ENCODE measurements around the gene TJP1. TPM values are rescaled to one million over a fixed set of nuclear protein-coding genes. Genes with fewer than 3 reads are reported as not detected.
"Not testable (repeated sequence)": the region's sequence is repeated elsewhere in the genome, so short reads cannot be mapped to it uniquely, and the experiment has no call there.

TJP1 gene
- total RNA-seq, 1 experiment from 2014 or later: 67.0 TPM

GRCh38 chr15:29672923-29673809, 149.1 kb downstream of the TJP1 start:
- ATAC-seq (no peak), DNase-seq (no peak)
- BruUV-seq (replicated peaks): no TSS peak
- H3K27ac ChIP-seq (ENCODE audit: low read length): peak overlapping the region; percentile 99
- H3F3A ChIP-seq (ENCODE audit: low read length, unreplicated experiment): peaks cover 4% of the 10 kb centered on the region
- TF ChIP-seq EZH2phosphoT487 (IDR thresholded peaks at IDR 0.05; ENCODE audit: borderline replicate concordance, low read length) (no peak), EZH2 (IDR thresholded peaks at IDR 0.05; ENCODE audit: low read length, unreplicated experiment) (no peak), CTCF (conservative IDR thresholded peaks at IDR 0.05; ENCODE audit: low read depth, low read length) (no peak)
- no peak overlapping the region for H3K4me3 ChIP-seq (ENCODE audit: low read length)
- no peak overlapping the region for H2AFZ ChIP-seq (ENCODE audit: low read length)
- H3K27me3 ChIP-seq (ENCODE audit: low read length): no peaks in the 10 kb centered on the region
- peak overlapping the region; percentile 96; the same call in 1 of the 2 replicates for H3K9ac ChIP-seq (ENCODE audit: low read length)
- no peaks in the 10 kb centered on the region for H3K79me2 ChIP-seq (ENCODE audit: low read length)
- H3K4me2 ChIP-seq (ENCODE audit: low read length): 0 out of 2 replicates have a peak overlapping the region, but pooled peaks have one; percentile 88
- peaks cover 72% of the 10 kb centered on the region for H3K4me1 ChIP-seq (ENCODE audit: insufficient read depth, low read length)
- H4K20me1 ChIP-seq (ENCODE audit: low read length): no peaks in the 10 kb centered on the region
- H3K9me3 ChIP-seq (ENCODE audit: low read length): no peaks in the 10 kb centered on the region
- intact Hi-C loops (cut with micrococcal nuclease): no loop called here
- H3K36me3 ChIP-seq (ENCODE audit: low read depth, low read length): no peaks in the 10 kb centered on the region
- no peaks in the 10 kb centered on the region for H3K9me2 ChIP-seq (replicated peaks; ENCODE audit: low read length)
- POLR2A ChIA-PET (ENCODE audit: unreplicated experiment): no interaction called here
- CTCF ChIA-PET: interaction anchor here (0.6 kb wide), 1 partner anchor 253 kb away, joined by 3 read pairs; no protein-coding TSS in a partner anchor

- POLR2A ChIA-PET (ENCODE audit: unreplicated experiment): no interaction called here
- DNase-seq: no peak
- Histone ChIP-seq H3K4me1 (ENCODE audit: insufficient read depth, low read length) (peaks cover 65% of the 10 kb centered on the region), H4K20me1 (ENCODE audit: low read length) (no peaks in the 10 kb centered on the region), H3F3A (ENCODE audit: low read length, unreplicated experiment) (peaks cover 4% of the 10 kb centered on the region), H3K27me3 (ENCODE audit: low read length) (no peaks in the 10 kb centered on the region), H3K79me2 (ENCODE audit: low read length) (no peaks in the 10 kb centered on the region), H2AFZ (ENCODE audit: low read length) (no peak overlapping the region), H3K4me3 (ENCODE audit: low read length) (no peak overlapping the region), H3K4me2 (ENCODE audit: low read length) (peak overlapping the region; percentile 88), H3K9ac (ENCODE audit: low read length) (peak overlapping the region; percentile 96; the same call in 1 of the 2 replicates), H3K36me3 (ENCODE audit: low read depth, low read length) (no peaks in the 10 kb centered on the region), H3K9me2 (replicated peaks; ENCODE audit: low read length) (no peaks in the 10 kb centered on the region), H3K27ac (ENCODE audit: low read length) (peak overlapping the region; percentile 99), H3K9me3 (ENCODE audit: low read length) (no peaks in the 10 kb centered on the region)
- CTCF ChIA-PET: no interaction called here
- no TSS peak for BruUV-seq (replicated peaks)
- no peak for ATAC-seq
- intact Hi-C loops (cut with micrococcal nuclease): no loop called here
- TF ChIP-seq CTCF (conservative IDR thresholded peaks at IDR 0.05; ENCODE audit: low read depth, low read length) (no peak), EZH2phosphoT487 (IDR thresholded peaks at IDR 0.05; ENCODE audit: borderline replicate concordance, low read length) (no peak), EZH2 (IDR thresholded peaks at IDR 0.05; ENCODE audit: low read length, unreplicated experiment) (no peak)
Observed at GRCh38 chr15:29672446-29672845, 149.8 kb downstream of the TJP1 start.

- not testable (repeated sequence) for H3K9me3 ChIP-seq (ENCODE audit: low read length)
Observed at GRCh38 chr15:29672046-29672445, 150.2 kb downstream of the TJP1 start.

More at GRCh38 chr15:29672046-29672445, 150.2 kb downstream of the TJP1 start:
- peak; percentile 21 for DNase-seq
- H3K27ac ChIP-seq (ENCODE audit: low read length): peak overlapping the region; percentile 99
- H3K27me3 ChIP-seq (ENCODE audit: low read length); H4K20me1 ChIP-seq (ENCODE audit: low read length); BruUV-seq (replicated peaks); H3K79me2 ChIP-seq (ENCODE audit: low read length); H3K36me3 ChIP-seq (ENCODE audit: low read depth, low read length); H3F3A ChIP-seq (ENCODE audit: low read length, unreplicated experiment); H2AFZ ChIP-seq (ENCODE audit: low read length); intact Hi-C loops (cut with micrococcal nuclease); H3K9me2 ChIP-seq (replicated peaks; ENCODE audit: low read length); POLR2A ChIA-PET (ENCODE audit: unreplicated experiment); ATAC-seq: not testable (repeated sequence)
- CTCF ChIA-PET: interaction anchor here (1.0 kb wide), 1 partner anchor 76 kb away, joined by 3 read pairs; no protein-coding TSS in a partner anchor
- peak overlapping the region; percentile 88 for H3K4me2 ChIP-seq (ENCODE audit: low read length)
- peak overlapping the region; percentile 96 for H3K9ac ChIP-seq (ENCODE audit: low read length)
- peaks cover 61% of the 10 kb centered on the region for H3K4me1 ChIP-seq (ENCODE audit: insufficient read depth, low read length)
- peak overlapping the region; percentile 63 for H3K4me3 ChIP-seq (ENCODE audit: low read length)

Measured in PC-3 (cell line).